Measurements from ENCODE around the gene GRIP2. TPM values are rescaled to one million over a fixed set of nuclear protein-coding genes. Genes with fewer than 3 reads are reported as not detected.

The GRIP2 gene
- polyA plus RNA-seq, 1 experiment: not detected

GRCh38 chr3:14507305-14507741 lies 32.8 kb downstream of the GRIP2 start:
- no peak overlapping the region for H3K27ac ChIP-seq (ENCODE audit: low read depth, low read length)
- no peak for TF ChIP-seq CTCF (IDR thresholded peaks at IDR 0.05; ENCODE audit: low read depth, low read length)
- H3K9me3 ChIP-seq (ENCODE audit: control insufficient read depth, insufficient read depth, low read length): peaks cover 3% of the 10 kb centered on the region; the same call in 1 of the 2 replicates
- CTCF ChIA-PET: interaction anchor here (1.7 to 2.9 kb wide), 4 partner anchors 36 to 414 kb away, joined by 4 to 33 read pairs (median 26); no protein-coding TSS in a partner anchor
- DNase-seq (ENCODE audit: low read depth, low spot score): no peak
- POLR2A ChIA-PET: no interaction called here
- peaks cover 8% of the 10 kb centered on the region for H3K27me3 ChIP-seq (ENCODE audit: control insufficient read depth, insufficient read depth, low read length)
- H3K4me3 ChIP-seq (ENCODE audit: low read depth, low read length): no peak overlapping the region

GRCh38 chr3:14506626-14507304 lies 33.4 kb downstream of the GRIP2 start:
- Histone ChIP-seq H3K4me3 (ENCODE audit: low read depth, low read length) (no peak overlapping the region), H3K27me3 (ENCODE audit: control insufficient read depth, insufficient read depth, low read length) (peaks cover 8% of the 10 kb centered on the region), H3K9me3 (ENCODE audit: control insufficient read depth, insufficient read depth, low read length) (peaks cover 7% of the 10 kb centered on the region; the same call in 1 of the 2 replicates), H3K27ac (ENCODE audit: low read depth, low read length) (no peak overlapping the region)
- no peak for DNase-seq (ENCODE audit: low read depth, low spot score)
- no peak for TF ChIP-seq CTCF (IDR thresholded peaks at IDR 0.05; ENCODE audit: low read depth, low read length)
- CTCF ChIA-PET: interaction anchor here (1.8 to 2.9 kb wide), 2 partner anchors 40 to 42 kb away, joined by 4 to 33 read pairs; no protein-coding TSS in a partner anchor
- POLR2A ChIA-PET: no interaction called here

GRCh38 chr3:14505803-14506500 lies 34.2 kb downstream of the GRIP2 start:
- CTCF ChIA-PET: interaction anchor here (1.8 kb wide), 1 partner anchor 43 kb away, joined by 4 read pairs; no protein-coding TSS in a partner anchor
- DNase-seq (ENCODE audit: low read depth, low spot score): no peak

GRCh38 chr3:14505001-14505802 lies 34.9 kb downstream of the GRIP2 start:
- Histone ChIP-seq H3K27me3 (ENCODE audit: control insufficient read depth, insufficient read depth, low read length) (peaks cover 5% of the 10 kb centered on the region), H3K4me3 (ENCODE audit: low read depth, low read length) (no peak overlapping the region), H3K9me3 (ENCODE audit: control insufficient read depth, insufficient read depth, low read length) (peaks cover 7% of the 10 kb centered on the region; the same call in 1 of the 2 replicates), H3K27ac (ENCODE audit: low read depth, low read length) (no peak overlapping the region)
- POLR2A ChIA-PET: no interaction called here
- TF ChIP-seq CTCF (IDR thresholded peaks at IDR 0.05; ENCODE audit: low read depth, low read length): no peak
- CTCF ChIA-PET: interaction anchor here (1.3 to 1.8 kb wide), 2 partner anchors 43 to 47 kb away, joined by 4 to 5 read pairs; no protein-coding TSS in a partner anchor
- no peak for DNase-seq (ENCODE audit: low read depth, low spot score)

More at GRCh38 chr3:14505803-14506500, 34.2 kb downstream of the GRIP2 start:
- Histone ChIP-seq H3K9me3 (ENCODE audit: control insufficient read depth, insufficient read depth, low read length) (peaks cover 7% of the 10 kb centered on the region; the same call in 1 of the 2 replicates), H3K27me3 (ENCODE audit: control insufficient read depth, insufficient read depth, low read length) (peaks cover 5% of the 10 kb centered on the region), H3K4me3 (ENCODE audit: low read depth, low read length) (no peak overlapping the region), H3K27ac (ENCODE audit: low read depth, low read length) (no peak overlapping the region)
- POLR2A ChIA-PET: no interaction called here
- no peak for TF ChIP-seq CTCF (IDR thresholded peaks at IDR 0.05; ENCODE audit: low read depth, low read length)

Measured in AG04450 (cell line).